Left renal cortex interstitium (tissue), 4 donors: ENCODE measurements around the gene CYB561D2. TPM values are rescaled to one million over a fixed set of nuclear protein-coding genes. Genes with fewer than 3 reads are reported as not detected.
"Not testable (repeated sequence)": the region's sequence is repeated elsewhere in the genome, so short reads cannot be mapped to it uniquely, and the experiment has no call there.

Experiments used
- DNase-seq, 4 donors: peaks; one replicate each; pipeline ENCODE4 v3.0.0-alpha.2; 2013; ENCODE audit warnings: low read depth in 4 of 4, low spot score in 2 of 4, missing footprints in 1 of 4
- polyA plus RNA-seq, 4 donors: library from polyadenylated mRNA; unstranded; fragments of 120-200 nt; gene quantifications; one replicate each; pipeline ENCODE4 v1.2.1, GENCODE V29; 2013; ENCODE audit not compliant: insufficient read length in 4 of 4

CYB561D2 gene
- 10 to 100 TPM; 13.7 to 17.7 (median 15.0) TPM for polyA plus RNA-seq

- peak in 3 of 4 donors; percentile 79 to 90 (median 85) for DNase-seq
Observed at GRCh38 chr3:50350527-50351322, at the start of gene CYB561D2, which contains the start of gene NPRL2. Gene CYB561D2 (plus strand): TSS chr3:50350862. CDS start chr3:50351434, 572 bp downstream. Gene NPRL2 (minus strand): TSS chr3:50350775. CDS start chr3:50350652, 123 bp downstream.

- no peak for DNase-seq
Observed at GRCh38 chr3:50302095-50303012, 48.3 kb upstream of the CYB561D2 start.

- DNase-seq: no peak
Observed at GRCh38 chr3:50303013-50303815, 47.4 kb upstream of the CYB561D2 start, which contains the start of gene HYAL1. Gene HYAL1 (minus strand): TSS chr3:50303574. CDS start chr3:50302956, 618 bp downstream.

- no peak for DNase-seq
Observed at GRCh38 chr3:50304601-50305000, 46.1 kb upstream of the CYB561D2 start.

- DNase-seq: not testable (repeated sequence)
Observed at GRCh38 chr3:50312041-50312440, 38.6 kb upstream of the CYB561D2 start.

GRCh38 chr3:50314342-50314741 is 36.3 kb upstream of the CYB561D2 start:
- DNase-seq: no peak

- DNase-seq: no peak
Observed at GRCh38 chr3:50314816-50315215, 35.8 kb upstream of the CYB561D2 start.

GRCh38 chr3:50316657-50317242 is 33.9 kb upstream of the CYB561D2 start:
- no peak for DNase-seq

- DNase-seq: no peak
Observed at GRCh38 chr3:50317300-50317699, 33.4 kb upstream of the CYB561D2 start.

GRCh38 chr3:50318163-50318562 is 32.5 kb upstream of the CYB561D2 start:
- DNase-seq: no peak

GRCh38 chr3:50318615-50319014 is 32.0 kb upstream of the CYB561D2 start:
- no peak for DNase-seq

GRCh38 chr3:50319181-50319893 is 31.3 kb upstream of the CYB561D2 start:
- DNase-seq: no peak

GRCh38 chr3:50319894-50320625 is 30.6 kb upstream of the CYB561D2 start:
- DNase-seq: no peak

GRCh38 chr3:50320853-50321335 is 29.8 kb upstream of the CYB561D2 start:
- no peak for DNase-seq

GRCh38 chr3:50321336-50322114 is 29.1 kb upstream of the CYB561D2 start:
- DNase-seq: peak; percentile 81 to 90 (median 86)

- DNase-seq: no peak
Observed at GRCh38 chr3:50322115-50322385, 28.6 kb upstream of the CYB561D2 start.

GRCh38 chr3:50322386-50323091 is 28.1 kb upstream of the CYB561D2 start, which contains the start of gene HYAL2:
Gene HYAL2 (minus strand): TSS chr3:50322745. CDS start chr3:50320489, 2,256 bp downstream.
- no peak for DNase-seq
